Mucosa of descending colon (tissue), 3 donors: ENCODE measurements around the gene ALOX15B. TPM values are rescaled to one million over a fixed set of nuclear protein-coding genes. Genes with fewer than 3 reads are reported as not detected.

Source experiments
- ATAC-seq: fragments of 200-7000 bp; cut with Tn5 transposase; one replicate; pipeline ENCODE4 v1.9.1; 2020; ENCODE audit warnings: mild to moderate bottlenecking, moderate library complexity
- DNase-seq, 3 donors: peaks; one replicate each; pipeline ENCODE4 v3.0.0-alpha.2; 2020
- H3K36me3 ChIP-seq: fragments of 200-600 bp; one replicate; pipeline ENCODE4 v1.8.0; 2021; ENCODE audit warnings: low read depth, mild to moderate bottlenecking
- H3K4me1 ChIP-seq: fragments of 200-600 bp; one replicate; pipeline ENCODE4 v1.8.0; 2021; ENCODE audit warnings: low read depth, mild to moderate bottlenecking
- H3K4me3 ChIP-seq: fragments of 200-600 bp; one replicate; pipeline ENCODE4 v1.8.0; 2021; ENCODE audit warnings: mild to moderate bottlenecking
- H3K9me3 ChIP-seq: fragments of 200-600 bp; one replicate; pipeline ENCODE4 v1.8.0; 2021; ENCODE audit warnings: mild to moderate bottlenecking
- CTCF ChIP-seq: fragments of 200-600 bp; IDR thresholded peaks from one replicate; pipeline ENCODE4 v1.8.0; 2022; ENCODE audit warnings: antibody characterized with exemption, mild to moderate bottlenecking
- intact Hi-C, 2 donors: fragments of 100-400 bp; cut with DNase I in 1 of 2; cut with micrococcal nuclease in 1 of 2; formaldehyde crosslinking; loops; one replicate each; pipeline versions ENCODE4 v1.11.0 to v1.11.1; 2022; cut with DNase I, micrococcal nuclease
- total RNA-seq, 3 donors: library from RNA; stranded (reverse); fragmentation: NEBNext Ultra II Directional in 2 of 3; extraction: Animal tissue kit (Norgen Biotek cat#: 25700) in 2 of 3; gene quantifications; one replicate each; pipeline versions ENCODE4 v1.2.1 to v1.2.4, GENCODE V29; 2021 to 2023
- donor health status: DM: no; HTN: no; CAD: no; lungs with moderate emphysema.
- donor health status: DM: no; HTN: no; CAD: no.
- donor health status: DM: no; HTN: yes; CAD: no.

ALOX15B gene
- total RNA-seq, 3 donors from 2014 or later: 0.66 to 1.3 (median 1.1) TPM

- intact Hi-C loops: no loop called here
- Histone ChIP-seq H3K9me3 (no peaks in the 10 kb centered on the region), H3K4me1 (no peaks in the 10 kb centered on the region), H3K4me3 (no peak overlapping the region), H3K36me3 (no peaks in the 10 kb centered on the region)
- ATAC-seq: no peak
- TF ChIP-seq CTCF: no peak
- DNase-seq: no peak
Measured at GRCh38 chr17:8047769-8048110, 8.9 kb downstream of the ALOX15B start.

- intact Hi-C loops: no loop called here
- ATAC-seq: no peak
- DNase-seq: no peak
- no peak for TF ChIP-seq CTCF
- Histone ChIP-seq H3K4me1 (no peaks in the 10 kb centered on the region), H3K4me3 (no peak overlapping the region), H3K36me3 (no peaks in the 10 kb centered on the region), H3K9me3 (no peaks in the 10 kb centered on the region)
Measured at GRCh38 chr17:8048236-8048635, 9.4 kb downstream of the ALOX15B start.

- no peak for DNase-seq
- TF ChIP-seq CTCF: no peak
- H3K36me3 ChIP-seq: no peaks in the 10 kb centered on the region
- H3K4me3 ChIP-seq: no peak overlapping the region
- H3K9me3 ChIP-seq: no peaks in the 10 kb centered on the region
- intact Hi-C loops: no loop called here
- H3K4me1 ChIP-seq: no peaks in the 10 kb centered on the region
- no peak for ATAC-seq
Measured at GRCh38 chr17:8048736-8049135, 9.9 kb downstream of the ALOX15B start.

GRCh38 chr17:8051831-8052230, 13.0 kb downstream of the ALOX15B start:
- Histone ChIP-seq H3K9me3 (no peaks in the 10 kb centered on the region), H3K36me3 (no peaks in the 10 kb centered on the region), H3K4me1 (no peaks in the 10 kb centered on the region), H3K4me3 (no peak overlapping the region)
- ATAC-seq: no peak
- intact Hi-C loops: no loop called here
- DNase-seq: no peak
- TF ChIP-seq CTCF: no peak

GRCh38 chr17:8052256-8053252, 13.7 kb downstream of the ALOX15B start:
- no peaks in the 10 kb centered on the region for H3K9me3 ChIP-seq
- intact Hi-C loops: no loop called here
- no peak overlapping the region for H3K4me3 ChIP-seq
- ATAC-seq (no peak), DNase-seq (no peak)
- H3K4me1 ChIP-seq: peaks cover 3% of the 10 kb centered on the region
- no peaks in the 10 kb centered on the region for H3K36me3 ChIP-seq
- TF ChIP-seq CTCF: no peak
